Common myeloid progenitor, CD34-positive (primary cell): Measurements from ENCODE around the gene CAPS2.

Source experiments
- CTCF ChIA-PET: fragments of 350-600 bp; sonication (Branson Sonifier 250); formaldehyde crosslinking; loops from one replicate; lab custom pipeline; 2021; ENCODE audit warnings: antibody characterized with exemption; lab: Charles Lee
- POLR2A ChIA-PET: fragments of 350-600 bp; sonication (Branson Sonifier 250); formaldehyde crosslinking; loops from one replicate; lab custom pipeline; 2021; ENCODE audit warnings: antibody characterized with exemption; lab: Charles Lee
- DNase-seq, 3 donors: peaks; one replicate each; pipeline versions ENCODE4 v3.0.0 to v3.0.0-alpha.2; 2013
- H3K27ac ChIP-seq, 2 experiments: 1 replicate in 1 of 2; 2 replicates in 1 of 2; pipeline ENCODE4 v1.7.0; 2013; ENCODE audit warnings: inconsistent platforms in 2 of 2, low read length in 2 of 2, mild to moderate bottlenecking in 2 of 2, low read depth in 1 of 2, moderate library complexity in 1 of 2; ENCODE audit not compliant: severe bottlenecking in 2 of 2, insufficient read depth in 1 of 2, poor library complexity in 1 of 2
- H3K27me3 ChIP-seq, 5 experiments: replicated peaks in 2 of 5; 1 replicate in 3 of 5; 2 replicates in 2 of 5; pipeline versions ENCODE4 v1.6.1 to v1.7.0; 2013; ENCODE audit warnings: low read length in 4 of 5, mild to moderate bottlenecking in 2 of 5, moderate library complexity in 2 of 5, inconsistent platforms in 1 of 5; ENCODE audit not compliant: insufficient read depth in 5 of 5, control insufficient read depth in 4 of 5
- H3K36me3 ChIP-seq, 4 experiments: 1 replicate in 2 of 4; 2 replicates in 2 of 4; pipeline versions ENCODE4 v1.6.1 to v1.7.0; 2013; ENCODE audit warnings: low read length in 3 of 4, control low read depth in 1 of 4, mild to moderate bottlenecking in 1 of 4; ENCODE audit not compliant: control insufficient read depth in 4 of 4, insufficient read depth in 4 of 4
- H3K4me1 ChIP-seq, 4 experiments: 1 replicate in 3 of 4; 2 replicates in 1 of 4; pipeline versions ENCODE4 v1.6.1 to v1.7.1; 2013; ENCODE audit warnings: low read length in 3 of 4, mild to moderate bottlenecking in 3 of 4, control low read depth in 1 of 4, inconsistent platforms in 1 of 4, moderate library complexity in 1 of 4; ENCODE audit not compliant: control insufficient read depth in 4 of 4, insufficient read depth in 4 of 4; ENCODE audit errors: control extremely low read depth in 1 of 4
- H3K4me3 ChIP-seq, 7 experiments: 1 replicate in 4 of 7; 2 replicates in 3 of 7; pipeline versions ENCODE4 v1.5.1 to v1.7.0; 2013; ENCODE audit warnings: mild to moderate bottlenecking in 7 of 7, low read length in 6 of 7, moderate library complexity in 6 of 7, inconsistent platforms in 2 of 7, low read depth in 2 of 7, control low read depth in 1 of 7; ENCODE audit not compliant: insufficient read depth in 4 of 7, control insufficient read depth in 1 of 7; ENCODE audit errors: extremely low read depth in 1 of 7
- H3K9me3 ChIP-seq, 5 experiments: 1 replicate in 4 of 5; 2 replicates in 1 of 5; pipeline versions ENCODE4 v1.6.1 to v1.7.1; 2013; ENCODE audit warnings: low read length in 4 of 5, mild to moderate bottlenecking in 2 of 5, inconsistent platforms in 1 of 5, low read depth in 1 of 5, moderate library complexity in 1 of 5; ENCODE audit not compliant: control insufficient read depth in 4 of 5, insufficient read depth in 2 of 5; ENCODE audit errors: control extremely low read depth in 1 of 5
- WGBS: methylation state at CpG from one replicate; pipeline ENCODE4 v1.1.5; 2013; ENCODE audit not compliant: insufficient coverage; 5-methylcytosine and 5-hydroxymethylcytosine counted together

CAPS2 gene

DNA sequence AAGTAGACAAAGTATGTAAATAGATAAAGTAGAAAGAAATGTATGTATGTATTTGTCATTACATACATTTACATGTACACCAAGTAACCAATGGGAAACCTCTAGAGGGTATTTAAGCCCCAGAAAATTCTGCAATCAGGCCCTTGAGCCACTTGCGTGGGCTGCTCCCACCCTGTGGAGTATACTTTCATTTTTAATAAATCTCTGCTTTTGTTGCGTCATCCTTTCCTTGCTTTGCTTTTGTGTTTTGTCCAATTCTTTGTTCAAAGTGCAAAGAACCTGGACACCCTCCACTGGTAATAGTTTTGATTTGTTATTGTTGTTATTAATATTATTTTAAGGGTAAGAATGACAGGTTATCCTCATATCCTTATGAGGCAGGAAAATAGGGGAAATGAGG is 21.8 kb downstream of the CAPS2 start:
- H3K27ac ChIP-seq = no peak overlapping the region
- H3K27me3 ChIP-seq = no peaks in the 10 kb centered on the region
- 100% methylated on average over 1 of the region's 2 CpGs for WGBS
- no peaks in the 10 kb centered on the region for H3K36me3 ChIP-seq
- CTCF ChIA-PET = no interaction called here
- H3K4me3 ChIP-seq = no peak overlapping the region
- POLR2A ChIA-PET = no interaction called here
- no peak for DNase-seq
- H3K4me1 ChIP-seq = no peaks in the 10 kb centered on the region
- no peaks in the 10 kb centered on the region for H3K9me3 ChIP-seq

GRCh38 chr12:75305412-75306332 is 24.5 kb downstream of the CAPS2 start:
- Histone ChIP-seq H3K4me1 (no peaks in the 10 kb centered on the region), H3K4me3 (no peak overlapping the region), H3K9me3 (no peaks in the 10 kb centered on the region), H3K36me3 (no peaks in the 10 kb centered on the region), H3K27me3 (no peaks in the 10 kb centered on the region), H3K27ac (no peak overlapping the region)
- ChIA-PET CTCF (interaction anchor here (1.1 kb wide), 1 partner anchor 19 kb away, joined by 3 read pairs; no protein-coding TSS in a partner anchor), POLR2A (interaction anchor here (0.6 kb wide), 1 partner anchor 822 kb away, joined by 4 read pairs; no protein-coding TSS in a partner anchor)
- 98% methylated on average over 50 of the region's 56 CpGs for WGBS
- no peak for DNase-seq

GRCh38 chr12:75302781-75303180 is 27.3 kb downstream of the CAPS2 start:
- Histone ChIP-seq H3K4me3 (no peak overlapping the region), H3K27ac (no peak overlapping the region), H3K4me1 (no peaks in the 10 kb centered on the region), H3K9me3 (no peaks in the 10 kb centered on the region), H3K36me3 (no peaks in the 10 kb centered on the region), H3K27me3 (no peaks in the 10 kb centered on the region)
- no peak for DNase-seq
- ChIA-PET CTCF (no interaction called here), POLR2A (interaction anchor here (0.6 kb wide), 1 partner anchor 1331 kb away, joined by 3 read pairs; no protein-coding TSS in a partner anchor)

GRCh38 chr12:75302225-75302624 is 27.9 kb downstream of the CAPS2 start:
- no peaks in the 10 kb centered on the region for H3K4me1 ChIP-seq
- no peak for DNase-seq
- no peaks in the 10 kb centered on the region for H3K36me3 ChIP-seq
- WGBS = no CpG with 5 or more reads among the region's 2 CpGs
- H3K4me3 ChIP-seq = no peak overlapping the region
- ChIA-PET CTCF (no interaction called here), POLR2A (no interaction called here)
- no peaks in the 10 kb centered on the region for H3K9me3 ChIP-seq
- no peak overlapping the region for H3K27ac ChIP-seq
- no peaks in the 10 kb centered on the region for H3K27me3 ChIP-seq

- WGBS = no CpG with 5 or more reads among the region's 3 CpGs
- no peaks in the 10 kb centered on the region for H3K9me3 ChIP-seq
- ChIA-PET CTCF (no interaction called here), POLR2A (no interaction called here)
- H3K27ac ChIP-seq = no peak overlapping the region
- H3K27me3 ChIP-seq = no peaks in the 10 kb centered on the region
- H3K4me3 ChIP-seq = no peak overlapping the region
- DNase-seq = no peak
- H3K4me1 ChIP-seq = no peaks in the 10 kb centered on the region
- H3K36me3 ChIP-seq = no peaks in the 10 kb centered on the region
These were observed 35.3 kb downstream of the CAPS2 start for GRCh38 chr12:75294797-75295196.

GRCh38 chr12:75294336-75294735 is 35.8 kb downstream of the CAPS2 start:
- ChIA-PET CTCF (no interaction called here), POLR2A (no interaction called here)
- no peaks in the 10 kb centered on the region for H3K36me3 ChIP-seq
- no peak for DNase-seq
- H3K4me3 ChIP-seq = no peak overlapping the region
- no peaks in the 10 kb centered on the region for H3K9me3 ChIP-seq
- H3K27ac ChIP-seq = no peak overlapping the region
- H3K27me3 ChIP-seq = no peaks in the 10 kb centered on the region
- WGBS = 89% methylated on average over 1 of the region's 3 CpGs
- no peaks in the 10 kb centered on the region for H3K4me1 ChIP-seq

DNA sequence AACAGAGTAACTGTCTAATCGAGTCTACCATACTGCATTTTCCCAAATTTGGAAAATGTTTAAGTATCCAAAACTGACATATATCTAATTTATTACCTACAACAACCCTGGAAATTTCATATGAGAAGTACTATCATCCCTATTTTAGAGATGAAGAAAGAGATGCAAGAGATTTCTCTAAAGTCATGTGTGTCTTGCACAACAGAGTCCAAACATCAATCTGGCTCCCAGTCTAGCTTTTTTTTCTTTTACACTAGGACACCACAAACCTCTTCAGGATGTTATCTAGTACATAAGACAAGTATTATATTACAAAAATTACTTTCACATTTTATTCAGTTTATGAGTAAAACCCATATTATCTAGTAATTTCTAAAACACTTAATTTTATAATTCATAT is 39.1 kb downstream of the CAPS2 start:
- H3K9me3 ChIP-seq = no peaks in the 10 kb centered on the region
- no peaks in the 10 kb centered on the region for H3K4me1 ChIP-seq
- peaks cover 0 to 2% (median 0%) of the 10 kb centered on the region in 5 experiments for H3K27me3 ChIP-seq
- CTCF ChIA-PET = no interaction called here
- POLR2A ChIA-PET = no interaction called here
- no peak overlapping the region for H3K4me3 ChIP-seq
- H3K36me3 ChIP-seq = no peaks in the 10 kb centered on the region
- no peak for DNase-seq
- H3K27ac ChIP-seq = no peak overlapping the region
- no CpG with 5 or more reads among the region's 1 CpG for WGBS
